K562 (cell line): Measurements from ENCODE around the gene CPNE8. TPM values are rescaled to one million over a fixed set of nuclear protein-coding genes. Genes with fewer than 3 reads are reported as not detected.

Source experiments
- ATAC-seq: fragments of 200-7000 bp; cut with Tn5 transposase; 3 replicates; pipeline ENCODE4 v1.9.1; 2020; ENCODE audit warnings: moderate library complexity
- BruUV-seq: library from RNA; stranded (reverse); fragments of 400-500 nt; replicated peaks from 2 replicates; lab custom pipeline; 2021; lab: Mats Ljungman, UMichigan
- CTCF ChIA-PET: fragments of 300-600 bp; formaldehyde crosslinking; extraction: SDS; loops from one replicate; lab custom pipeline; 2021; ENCODE audit warnings: low intra/inter-chr PET ratio; lab: Yijun Ruan, JAX
- POLR2A ChIA-PET: fragments of 300-600, 350-650 bp; sonication (Branson Sonifier 250); formaldehyde crosslinking; extraction: SDS; loops from one replicate; lab custom pipeline; 2021; ENCODE audit warnings: antibody characterized with exemption, inconsistent platforms; lab: Yijun Ruan, JAX
- DNase-seq, 4 experiments: peaks; one replicate each; pipeline versions ENCODE4 v3.0.0 to v3.0.0-alpha.2; 2011 to 2018; ENCODE audit warnings: low spot score in 3 of 4, mixed read lengths in 3 of 4; ENCODE audit errors: extremely low read depth in 1 of 4
- FAIRE-seq: peaks from 2 replicates; lab custom pipeline; 2011; peaks lifted over from hg19 to GRCh38; lab: Jason Lieb, UNC
- H2AFZ ChIP-seq: 2 replicates; pipeline ENCODE4 v1.6.0; 2011; ENCODE audit warnings: low read depth, low read length, control low read depth, inconsistent platforms
- H3K27ac ChIP-seq: fragments of 200-600 bp; 3 replicates; pipeline ENCODE4 v1.8.0; 2011; ENCODE audit warnings: low read depth, mild to moderate bottlenecking, control low read depth, inconsistent platforms, low read length, moderate library complexity, mixed read lengths; ENCODE audit errors: extremely low read depth
- H3K27me3 ChIP-seq, 2 experiments: fragments of 300-600 bp in 1 of 2; 2 replicates in 1 of 2; 3 replicates in 1 of 2; pipeline versions ENCODE4 v1.6.0 to v1.8.0; 2011; ENCODE audit warnings: inconsistent platforms in 2 of 2, low read length in 2 of 2, mild to moderate bottlenecking in 1 of 2, mixed read lengths in 1 of 2, moderate library complexity in 1 of 2; ENCODE audit not compliant: control insufficient read depth in 2 of 2, insufficient read depth in 2 of 2
- H3K36me3 ChIP-seq: fragments of 300-600 bp; 3 replicates; pipeline ENCODE4 v1.8.0; 2011; ENCODE audit warnings: mild to moderate bottlenecking, low read length, inconsistent platforms; ENCODE audit not compliant: control insufficient read depth, insufficient read depth
- H3K4me1 ChIP-seq, 2 experiments: fragments of 200-600 bp in 1 of 2; replicated peaks in 1 of 2; 2 replicates in 1 of 2; 3 replicates in 1 of 2; pipeline versions ENCODE4 v1.5.1 to v1.8.0; 2011; ENCODE audit warnings: inconsistent platforms in 2 of 2, low read length in 2 of 2, mild to moderate bottlenecking in 1 of 2, mixed read lengths in 1 of 2, moderate library complexity in 1 of 2; ENCODE audit not compliant: control insufficient read depth in 2 of 2, insufficient read depth in 2 of 2
- H3K4me2 ChIP-seq: 2 replicates; pipeline ENCODE4 v1.6.1; 2011; ENCODE audit warnings: low read length, control low read depth, inconsistent platforms, mixed read lengths; ENCODE audit not compliant: insufficient read depth
- H3K4me3 ChIP-seq: fragments of 200-600 bp; sonication (generic), shearing (Covaris generic); 2 replicates; pipeline ENCODE4 v1.5.1; 2016; ENCODE audit warnings: control low read depth, inconsistent platforms
- H3K79me2 ChIP-seq: fragments of 200-600 bp; 3 replicates; pipeline ENCODE4 v1.8.0; 2011; ENCODE audit warnings: low read length, inconsistent platforms; ENCODE audit not compliant: control insufficient read depth, insufficient read depth
- H3K9ac ChIP-seq, 2 experiments: 2 replicates each; pipeline versions ENCODE4 v1.6.0 to v1.6.1; 2011; ENCODE audit warnings: low read depth in 2 of 2, low read length in 2 of 2, control low read depth in 1 of 2, inconsistent platforms in 1 of 2, mild to moderate bottlenecking in 1 of 2, mixed read lengths in 1 of 2; ENCODE audit not compliant: insufficient read depth in 1 of 2
- H3K9me1 ChIP-seq: one replicate; pipeline ENCODE4 v1.6.0; 2011; ENCODE audit warnings: inconsistent platforms, mild to moderate bottlenecking, low read length, moderate library complexity; ENCODE audit not compliant: control insufficient read depth, insufficient read depth
- H3K9me3 ChIP-seq: replicated peaks from 2 replicates; pipeline ENCODE4 v1.5.1; 2011; ENCODE audit warnings: low read depth, low read length, inconsistent platforms; ENCODE audit not compliant: control insufficient read depth, insufficient read depth
- H4K20me1 ChIP-seq: replicated peaks from 2 replicates; pipeline ENCODE4 v1.6.1; 2011; ENCODE audit warnings: low read length, inconsistent platforms, mixed read lengths; ENCODE audit not compliant: control insufficient read depth, insufficient read depth
- BRD9 ChIP-seq: fragments of 450-650 bp; IDR thresholded peaks from 2 replicates; pipeline ENCODE4 v1.6.1; 2018; ENCODE audit warnings: low read depth; ENCODE audit not compliant: partially characterized antibody
- ETV1 ChIP-seq: fragments of 450-650 bp; conservative IDR thresholded peaks from 2 replicates; pipeline ENCODE4 v1.6.1; 2016; ENCODE audit warnings: missing genetic modification characterization, control low read depth, low read depth, missing compliant biosample characterization
- GABPB1 ChIP-seq: sonication (generic); formaldehyde crosslinking; IDR thresholded peaks from 2 replicates; pipeline ENCODE4 v1.8.0; 2022; ENCODE audit warnings: mild to moderate bottlenecking, missing genetic modification reagents
- HLTF ChIP-seq: fragments of 450-650 bp; IDR thresholded peaks from 2 replicates; pipeline ENCODE4 v1.6.1; 2016
- ZBTB26 ChIP-seq: fragments of 450-650 bp; formaldehyde crosslinking; IDR thresholded peaks from 2 replicates; pipeline ENCODE4 v1.4.0; 2022; ENCODE audit warnings: missing genetic modification characterization
- ZNF507 ChIP-seq: conservative IDR thresholded peaks from 2 replicates; pipeline ENCODE4 v1.6.1; 2017; ENCODE audit warnings: missing genetic modification characterization, missing compliant biosample characterization
- ZNF830 ChIP-seq: fragments of 250-450 bp; sonication (Bioruptor Pico); IDR thresholded peaks from 2 replicates; pipeline ENCODE4 v1.5.0; 2021; ENCODE audit warnings: mild to moderate bottlenecking
- in situ Hi-C: fragments of 300-500 bp; cut with MboI; formaldehyde crosslinking; loops from 4 replicates; pipeline ENCODE4 v1.15.0; 2018; ENCODE audit warnings: inconsistent platforms, mixed read lengths
- intact Hi-C: fragments of 100-400 bp; cut with micrococcal nuclease; formaldehyde crosslinking; loops from 2 replicates; pipeline ENCODE4 v1.14.2; 2022
- polyA plus RNA-seq, 8 experiments: library from polyadenylated mRNA; depleted of rRNA in 4 of 8; stranded (reverse) in 5 of 8; unstranded in 3 of 8; fragments of >200 nt; fragmentation: Nextera tagmentation in 2 of 8; fragmentation: Illumina TruSeq in 1 of 8; extraction: Ambion mirVana in 2 of 8; extraction: Trizol in 1 of 8; gene quantifications; 2 replicates each; pipeline versions ENCODE4 v1.2.1 to v1.2.3, GENCODE V29; 2011 to 2014; ENCODE audit warnings: inconsistent platforms in 1 of 8, missing spikeins in 1 of 8
- total RNA-seq, 7 experiments: library from RNA; depleted of rRNA in 6 of 7; stranded (reverse); fragments of >200 nt in 6 of 7; fragmentation: Illumina TruSeq in 2 of 7; extraction: Trizol in 2 of 7; gene quantifications; 2 replicates each; pipeline versions ENCODE4 v1.2.1 to v1.2.3, GENCODE V29; 2011 to 2021; ENCODE audit warnings: low replicate concordance in 1 of 7
- TF ChIP-seq, protein P1 (sequence below), 2 experiments: IDR thresholded peaks; 2 replicates each; pipeline ENCODE4 v1.6.1; 2011; ENCODE audit warnings: borderline replicate concordance in 1 of 2, control low read depth in 1 of 2, low read depth in 1 of 2, low read length in 1 of 2, mild to moderate bottlenecking in 1 of 2, mixed read lengths in 1 of 2, moderate library complexity in 1 of 2; ENCODE audit not compliant: insufficient read depth in 1 of 2, insufficient read length in 1 of 2, poor library complexity in 1 of 2, severe bottlenecking in 1 of 2; ENCODE audit errors: extremely low read depth in 1 of 2

The CPNE8 gene
- total and polyA plus RNA-seq, 9 of the 15 experiments (the other 6 are each of a cell fraction or from before 2014, with no cell fraction given), result 2.4 to 7.0 (median 4.2) TPM

DNA sequence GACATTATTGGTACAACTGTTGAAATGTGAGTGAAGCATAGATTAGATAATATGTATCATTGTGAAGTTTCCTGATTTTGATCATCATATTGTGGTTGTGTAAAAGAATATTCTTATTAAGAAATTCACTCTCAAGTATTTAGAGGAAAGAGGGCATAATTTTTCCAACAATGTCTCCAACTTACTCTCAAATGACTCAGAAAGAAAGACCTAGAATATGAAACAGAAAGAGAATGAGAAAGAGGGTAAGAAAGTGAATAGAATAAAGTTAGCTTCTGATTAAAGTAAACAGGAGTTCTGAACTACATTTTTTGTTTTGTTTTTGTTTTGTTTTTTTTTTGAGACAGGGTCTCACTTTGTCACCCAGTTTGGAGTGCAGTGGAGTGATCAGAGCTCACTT lies 123.0 kb downstream of the CPNE8 start:
- ATAC-seq, result no peak
- no peak for DNase-seq
- Histone ChIP-seq H3K9ac (no peak overlapping the region), H3K4me3 (no peak overlapping the region), H3K79me2 (no peaks in the 10 kb centered on the region), H3K9me3 (no peaks in the 10 kb centered on the region), H3K27me3 (no peaks in the 10 kb centered on the region), H3K27ac (no peak overlapping the region), H3K4me2 (no peak overlapping the region), H3K9me1 (no peaks in the 10 kb centered on the region), H2AFZ (no peak overlapping the region), H3K4me1 (no peaks in the 10 kb centered on the region), H3K36me3 (no peaks in the 10 kb centered on the region), H4K20me1 (no peaks in the 10 kb centered on the region)
- in situ Hi-C loops (no loop called here), intact Hi-C loops (no loop called here)
- BruUV-seq, result no TSS peak
- TF ChIP-seq BRD9 (no peak), GABPB1 (CRISPR knock-in tag) (no peak), ZBTB26 (CRISPR knock-in tag) (no peak), ETV1 (tag) (no peak), HLTF (no peak), ZNF830 (no peak), ZNF507 (tag) (no peak)
- TF ChIP-seq, protein P1, sequence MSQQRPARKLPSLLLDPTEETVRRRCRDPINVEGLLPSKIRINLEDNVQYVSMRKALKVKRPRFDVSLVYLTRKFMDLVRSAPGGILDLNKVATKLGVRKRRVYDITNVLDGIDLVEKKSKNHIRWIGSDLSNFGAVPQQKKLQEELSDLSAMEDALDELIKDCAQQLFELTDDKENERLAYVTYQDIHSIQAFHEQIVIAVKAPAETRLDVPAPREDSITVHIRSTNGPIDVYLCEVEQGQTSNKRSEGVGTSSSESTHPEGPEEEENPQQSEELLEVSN (IDR thresholded peaks at IDR 0.05; ENCODE audit: borderline replicate concordance in 1 of 2, extremely low read depth in 1 of 2, insufficient read depth in 1 of 2, insufficient read length in 1 of 2, low read depth in 1 of 2, low read length in 1 of 2, poor library complexity in 1 of 2, severe bottlenecking in 1 of 2), result no peak
- no peak for FAIRE-seq
- ChIA-PET CTCF (no interaction called here), POLR2A (no interaction called here)
